Epithelial cell of esophagus (primary cell): ENCODE results near the gene ELOB.

Experiments used
- DNase-seq: peaks from one replicate; pipeline ENCODE4 v3.0.0; 2010; ENCODE audit warnings: low read depth
- H3K4me3 ChIP-seq: 2 replicates; pipeline ENCODE4 v1.5.1; 2011; ENCODE audit warnings: mild to moderate bottlenecking, low read length, control low read depth
- TF ChIP-seq, protein P1 (sequence below): IDR thresholded peaks from 2 replicates; pipeline ENCODE4 v1.5.1; 2011; ENCODE audit warnings: low read depth, mild to moderate bottlenecking, low read length, control low read depth, inconsistent platforms; ENCODE audit not compliant: insufficient read depth; ENCODE audit errors: missing control alignments

The ELOB gene

DNA sequence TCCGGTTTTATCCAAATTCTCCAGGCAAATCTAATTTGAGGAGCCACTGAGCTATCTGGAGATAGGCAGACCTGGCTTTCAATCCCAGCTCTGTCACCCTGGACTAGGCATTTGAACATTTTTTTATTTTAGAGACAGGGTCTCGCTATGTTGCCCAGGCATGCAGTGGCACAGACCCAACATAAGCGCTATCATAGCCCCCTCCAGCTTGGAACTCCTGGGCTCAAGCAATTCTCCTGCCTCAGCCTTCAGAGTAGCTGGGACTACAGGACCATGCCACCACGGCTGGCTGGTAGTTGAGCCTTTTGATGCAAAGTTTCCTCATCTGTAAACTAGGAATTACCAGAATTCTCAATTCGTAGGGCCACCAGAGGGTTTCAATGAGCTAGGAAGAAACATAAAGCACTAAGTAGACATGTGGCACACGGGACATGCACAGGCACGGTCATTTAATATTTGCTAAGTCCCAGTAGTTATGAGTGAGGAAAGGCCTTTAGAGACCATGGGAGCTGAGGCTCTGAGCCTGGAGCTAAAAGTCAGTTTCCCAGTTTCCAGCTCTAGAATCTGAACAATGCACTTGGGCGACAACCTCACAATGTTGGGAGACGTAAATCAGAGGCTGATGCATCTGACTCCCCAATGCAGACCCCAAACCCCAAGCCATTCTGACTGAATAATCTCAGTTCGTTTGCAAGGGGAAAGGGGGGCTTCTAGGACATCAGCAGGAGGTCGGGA lies 1.1 kb downstream of the ELOB start:
- TF ChIP-seq, protein P1, sequence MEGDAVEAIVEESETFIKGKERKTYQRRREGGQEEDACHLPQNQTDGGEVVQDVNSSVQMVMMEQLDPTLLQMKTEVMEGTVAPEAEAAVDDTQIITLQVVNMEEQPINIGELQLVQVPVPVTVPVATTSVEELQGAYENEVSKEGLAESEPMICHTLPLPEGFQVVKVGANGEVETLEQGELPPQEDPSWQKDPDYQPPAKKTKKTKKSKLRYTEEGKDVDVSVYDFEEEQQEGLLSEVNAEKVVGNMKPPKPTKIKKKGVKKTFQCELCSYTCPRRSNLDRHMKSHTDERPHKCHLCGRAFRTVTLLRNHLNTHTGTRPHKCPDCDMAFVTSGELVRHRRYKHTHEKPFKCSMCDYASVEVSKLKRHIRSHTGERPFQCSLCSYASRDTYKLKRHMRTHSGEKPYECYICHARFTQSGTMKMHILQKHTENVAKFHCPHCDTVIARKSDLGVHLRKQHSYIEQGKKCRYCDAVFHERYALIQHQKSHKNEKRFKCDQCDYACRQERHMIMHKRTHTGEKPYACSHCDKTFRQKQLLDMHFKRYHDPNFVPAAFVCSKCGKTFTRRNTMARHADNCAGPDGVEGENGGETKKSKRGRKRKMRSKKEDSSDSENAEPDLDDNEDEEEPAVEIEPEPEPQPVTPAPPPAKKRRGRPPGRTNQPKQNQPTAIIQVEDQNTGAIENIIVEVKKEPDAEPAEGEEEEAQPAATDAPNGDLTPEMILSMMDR: no peak
- H3K4me3 ChIP-seq: peak overlapping the region; percentile 92
- no peak for DNase-seq

DNA sequence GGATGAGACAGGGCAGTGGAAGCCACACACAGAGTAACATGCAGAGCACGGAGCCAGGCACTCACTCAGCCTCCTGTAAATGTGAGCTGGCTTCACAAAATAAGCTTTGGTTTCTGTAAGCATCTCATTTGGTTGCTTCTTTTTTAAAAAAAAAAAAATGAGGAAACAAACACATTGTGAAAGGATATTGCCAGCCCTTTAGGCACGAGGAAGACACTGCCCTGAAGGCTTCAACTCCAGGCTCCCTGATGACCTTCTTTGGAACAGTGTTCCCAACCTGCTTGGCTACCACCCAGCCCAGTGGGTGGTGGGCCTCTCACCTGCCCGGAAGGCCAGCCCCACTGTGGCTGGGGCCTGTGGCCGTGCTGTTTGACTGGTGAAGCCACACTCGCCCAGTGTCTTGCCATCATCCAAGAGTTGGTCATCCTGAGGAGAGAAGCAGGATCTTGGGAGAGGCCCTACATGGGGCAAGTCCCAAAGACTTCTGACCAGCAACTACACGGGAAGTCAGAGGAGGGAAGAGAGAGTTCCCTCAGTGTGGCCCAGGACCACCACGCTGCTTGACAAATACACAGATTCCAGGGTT lies 1.9 kb downstream of the ELOB start:
- no peak for DNase-seq
- TF ChIP-seq, protein P1: no peak
- H3K4me3 ChIP-seq: peak overlapping the region; percentile 92

DNA sequence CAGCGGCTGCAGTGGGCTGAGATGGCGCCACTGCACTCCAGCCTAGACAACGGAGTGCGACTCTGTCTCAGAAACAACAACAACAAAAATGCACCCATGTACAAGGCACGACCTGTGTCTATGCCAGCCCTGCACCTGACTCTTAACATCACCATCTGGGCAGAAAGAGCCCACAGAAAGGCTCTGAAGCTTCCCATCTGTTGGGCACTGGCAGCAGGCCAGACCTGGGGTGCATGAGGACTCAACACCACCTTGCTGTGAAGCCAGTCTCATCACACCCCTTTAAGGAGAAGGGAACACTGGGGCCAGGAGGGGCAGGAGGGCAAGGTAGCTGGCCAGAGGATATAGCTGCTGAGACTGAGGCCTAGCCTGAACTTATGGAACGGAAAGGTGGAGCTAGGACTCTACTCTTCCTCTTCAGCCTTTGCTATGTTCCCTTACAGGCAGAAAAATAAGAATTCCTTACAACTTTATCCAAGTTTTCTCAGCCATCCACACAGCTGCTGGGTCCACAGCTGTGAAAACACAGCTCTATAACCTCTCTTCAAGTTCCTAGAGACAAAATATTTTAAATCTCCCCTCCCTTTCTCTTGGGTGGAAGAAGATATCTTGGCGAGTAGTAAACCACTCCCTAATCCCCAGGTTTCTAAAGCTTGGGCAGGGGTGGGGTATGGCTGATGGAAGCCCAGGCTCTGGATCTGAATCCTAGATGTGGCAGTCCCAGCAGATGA lies 2.8 kb downstream of the ELOB start:
- no peak overlapping the region for H3K4me3 ChIP-seq
- TF ChIP-seq, protein P1: no peak

DNA sequence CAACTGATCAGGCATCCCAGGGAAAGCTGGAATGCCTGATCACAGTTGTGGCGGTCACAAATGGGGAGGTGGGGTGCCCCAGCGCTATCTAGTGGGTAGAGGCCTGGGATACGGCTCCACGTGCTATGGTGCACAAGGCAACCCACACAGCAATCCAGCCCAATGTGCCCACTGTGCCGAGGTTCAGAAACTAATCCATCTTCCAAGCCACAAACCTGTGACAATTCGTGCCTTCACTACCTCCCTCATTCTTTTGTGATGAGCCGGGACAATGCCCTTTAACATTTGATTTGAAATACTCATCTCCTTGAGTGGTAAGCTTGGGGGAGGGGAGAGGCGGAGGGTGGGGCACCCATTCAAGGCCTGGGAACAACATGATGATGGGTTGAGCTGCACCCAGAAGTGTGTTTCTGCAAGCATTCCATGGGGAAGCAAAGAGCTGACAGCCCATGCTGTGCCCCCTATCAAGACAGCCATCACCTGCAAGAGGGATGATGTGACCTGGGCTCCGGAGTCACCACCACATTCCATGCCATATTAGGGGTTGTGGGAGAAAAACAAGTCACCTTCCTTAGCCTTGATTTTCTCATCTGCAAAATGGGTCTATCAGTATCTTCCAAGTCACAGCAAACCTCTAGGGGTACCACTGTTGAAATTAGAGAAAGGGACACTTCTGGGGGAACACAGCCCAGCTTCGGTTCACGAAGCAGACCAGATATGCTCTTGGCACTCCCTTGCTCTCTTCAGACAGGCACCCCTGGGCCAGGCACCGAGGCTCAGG lies 3.7 kb downstream of the ELOB start:
- peak; percentile 53 for DNase-seq
- H3K4me3 ChIP-seq: no peak overlapping the region
- TF ChIP-seq, protein P1: no peak

More for the DNA sequence above, 2.8 kb downstream of the ELOB start:
- DNase-seq: no peak

DNA sequence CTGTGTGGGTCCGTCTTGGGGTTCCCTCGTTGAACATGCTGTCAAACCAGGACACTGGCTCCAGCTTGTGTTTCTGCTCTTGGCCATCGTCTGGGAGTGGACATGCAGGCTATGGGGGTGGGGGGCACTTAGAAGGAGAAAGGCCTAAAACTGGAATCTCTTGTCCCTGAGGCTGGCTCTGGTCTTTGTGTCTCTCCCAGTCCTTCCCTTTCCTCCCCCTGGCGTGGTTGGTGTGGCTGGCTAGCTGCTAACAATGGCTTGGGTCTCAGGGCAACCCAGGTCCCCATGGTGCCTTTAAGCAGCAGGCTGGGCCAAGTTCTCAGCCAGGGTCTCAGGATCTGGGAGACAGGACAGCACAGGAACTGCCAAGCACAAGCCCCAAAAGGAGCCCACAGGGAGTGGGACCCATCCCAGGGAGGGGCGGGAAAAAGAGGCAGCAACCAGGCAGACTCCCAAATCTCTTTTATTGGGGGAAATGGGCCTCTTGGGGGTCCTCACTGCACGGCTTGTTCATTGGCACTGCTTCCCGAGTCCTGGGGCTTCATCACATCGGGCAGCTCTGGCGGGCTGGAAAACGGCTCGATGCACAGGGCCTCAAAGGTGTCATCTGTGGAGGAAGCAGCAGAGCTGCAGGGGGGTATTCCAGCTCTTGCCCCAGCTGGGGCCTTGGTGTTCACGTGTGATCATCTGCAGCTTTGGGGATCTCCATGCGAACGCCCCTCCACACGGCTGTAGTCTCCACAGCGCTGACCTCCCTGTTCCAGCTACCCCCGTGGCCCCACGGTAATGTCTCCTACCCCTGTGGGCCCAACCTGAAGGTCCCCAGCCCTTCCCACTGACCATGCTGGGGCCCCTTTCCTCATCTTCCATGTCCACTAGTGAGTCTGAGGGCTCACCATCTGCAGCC lies 5.3 kb downstream of the ELOB start:
- DNase-seq: no peak
- no peak overlapping the region for H3K4me3 ChIP-seq
- TF ChIP-seq, protein P1: no peak
